Bronchial epithelial cell (primary cell): ENCODE results near the gene USF2. TPM values are rescaled to one million over a fixed set of nuclear protein-coding genes. Genes with fewer than 3 reads are reported as not detected.

Experiments
- DNase-seq: peaks from one replicate; pipeline ENCODE4 v3.0.0-alpha.2; 2010; ENCODE audit warnings: low read depth
- FAIRE-seq: peaks from 2 replicates; lab custom pipeline; 2011; peaks lifted over from hg19 to GRCh38; lab: Jason Lieb, UNC
- H3K27me3 ChIP-seq: 2 replicates; pipeline ENCODE4 v1.5.1; 2011; ENCODE audit warnings: low read length; ENCODE audit not compliant: control insufficient read depth, insufficient read depth
- H3K36me3 ChIP-seq: 2 replicates; pipeline ENCODE4 v1.5.1; 2011; ENCODE audit warnings: low read length; ENCODE audit not compliant: control insufficient read depth, insufficient read depth
- H3K4me3 ChIP-seq: 2 replicates; pipeline ENCODE4 v1.5.1; 2011; ENCODE audit warnings: mild to moderate bottlenecking, low read depth, low read length, control low read depth
- CTCF ChIP-seq: IDR thresholded peaks from 2 replicates; pipeline ENCODE4 v1.5.1; 2011; ENCODE audit warnings: mild to moderate bottlenecking, moderate library complexity, low read length, control low read depth, inconsistent platforms; ENCODE audit not compliant: insufficient read depth, severe bottlenecking
- total RNA-seq: library from RNA; depleted of rRNA; stranded (reverse); fragments of >200 nt; gene quantifications from 2 replicates; pipeline ENCODE4 v1.2.1, GENCODE V29; 2014

The USF2 gene
- total RNA-seq, 1 donor from 2014 or later, result 60.8 TPM

GRCh38 chr19:35240327-35240726 is 28.4 kb upstream of the USF2 start:
- no peak for TF ChIP-seq CTCF
- Histone ChIP-seq H3K4me3 (no peak overlapping the region), H3K36me3 (no peaks in the 10 kb centered on the region), H3K27me3 (no peaks in the 10 kb centered on the region)
- no peak for DNase-seq
- no peak for FAIRE-seq

DNA sequence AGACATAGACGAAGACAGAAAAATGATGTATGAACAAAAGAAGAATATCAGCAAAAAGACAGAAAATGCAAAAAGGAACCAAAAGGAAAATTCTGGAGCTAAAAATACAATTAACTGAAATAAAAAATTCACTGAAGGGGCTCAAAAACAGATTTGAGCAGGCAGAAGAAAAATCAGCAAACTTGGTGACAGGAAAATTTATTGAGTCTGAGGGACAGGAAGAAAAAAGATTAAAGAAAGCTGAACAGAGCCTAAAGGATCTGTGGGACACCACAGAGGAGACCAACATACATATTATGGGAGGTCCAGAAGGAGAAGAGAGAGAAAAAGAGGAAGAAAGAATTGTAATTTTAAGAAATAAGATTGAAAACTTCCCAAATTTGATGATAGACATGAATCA is 27.3 kb upstream of the USF2 start:
- no peaks in the 10 kb centered on the region for H3K36me3 ChIP-seq
- DNase-seq (no peak), FAIRE-seq (no peak)
- H3K4me3 ChIP-seq, result no peak overlapping the region
- no peak for TF ChIP-seq CTCF
- H3K27me3 ChIP-seq, result no peaks in the 10 kb centered on the region

GRCh38 chr19:35246466-35247092 is 22.2 kb upstream of the USF2 start:
- no peaks in the 10 kb centered on the region for H3K27me3 ChIP-seq
- H3K4me3 ChIP-seq, result no peak overlapping the region
- H3K36me3 ChIP-seq, result peaks cover 9% of the 10 kb centered on the region
- no peak for TF ChIP-seq CTCF
- no peak for DNase-seq
- no peak for FAIRE-seq

- FAIRE-seq (peak; percentile 23), DNase-seq (peak; percentile 75)
- Histone ChIP-seq H3K36me3 (peaks cover 10% of the 10 kb centered on the region), H3K27me3 (no peaks in the 10 kb centered on the region), H3K4me3 (peak overlapping the region; percentile 98)
- TF ChIP-seq CTCF, result peak; percentile 83
Observed at GRCh38 chr19:35247526-35248309, 21.0 kb upstream of the USF2 start.

- peak; percentile 77 for DNase-seq
- Histone ChIP-seq H3K36me3 (peaks cover 14% of the 10 kb centered on the region), H3K4me3 (peak within 1 kb of the TSS; percentile 98), H3K27me3 (no peaks in the 10 kb centered on the region)
- FAIRE-seq, result no peak
- no peak for TF ChIP-seq CTCF
Observed at GRCh38 chr19:35248310-35249145, 20.2 kb upstream of the USF2 start, which contains the start of gene LSR. Gene LSR, plus strand, starts transcription at chr19:35249002. Its CDS starts 21 bp downstream, at chr19:35249023.
